Colon (tissue), 2 donors: ENCODE measurements around the gene CRKL.
"Not testable (repeated sequence)": the region's sequence is repeated elsewhere in the genome, so short reads cannot be mapped to it uniquely, and the experiment has no call there.

Experiments used
- FAIRE-seq: peaks from 2 replicates; lab custom pipeline; 2012; peaks lifted over from hg19 to GRCh38; lab: Jason Lieb, UNC
- donor health status: control.
- donor health status: control.

CRKL gene

DNA sequence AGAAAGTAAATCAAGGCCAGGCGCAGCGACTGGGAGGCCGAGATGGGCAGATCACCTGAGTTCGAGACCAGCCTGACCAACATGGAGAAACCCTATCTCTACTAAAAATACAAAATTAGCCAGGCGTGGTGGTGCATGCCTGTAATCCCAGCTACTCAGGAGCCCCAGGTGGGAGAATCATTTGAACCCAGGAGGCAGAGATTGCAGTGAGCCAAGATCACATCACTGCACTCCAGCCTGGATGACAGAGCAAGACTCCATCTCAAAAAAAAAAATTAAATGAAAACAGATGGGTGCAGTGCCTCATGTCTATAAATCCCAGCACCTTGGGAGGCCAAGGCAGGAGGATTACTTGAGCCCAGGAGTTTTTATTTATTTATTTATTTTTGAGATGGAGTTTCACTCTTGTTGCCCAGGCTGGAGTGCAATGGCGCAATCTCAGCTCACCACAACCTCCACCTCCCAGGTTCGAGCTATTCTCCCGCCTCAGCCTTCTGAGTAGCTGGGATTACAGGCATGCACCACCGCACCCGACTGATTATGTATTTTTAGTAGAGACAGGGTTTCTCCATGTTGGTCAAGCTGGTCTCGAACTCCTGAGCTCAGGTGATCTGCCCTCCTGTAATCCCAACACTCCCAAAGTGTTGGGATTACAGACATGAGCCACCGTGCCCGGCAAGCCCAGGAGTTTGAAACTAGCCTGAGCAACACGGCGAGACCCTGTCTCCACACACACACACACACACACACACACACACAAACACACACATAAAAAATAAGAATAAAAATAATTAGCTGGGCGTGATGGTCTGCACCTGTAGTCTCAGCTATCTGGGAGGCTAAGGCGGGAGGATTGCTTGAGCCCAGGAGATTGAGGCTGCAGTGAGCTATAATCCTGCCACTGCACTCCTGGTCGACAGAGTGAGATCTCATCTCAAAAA is 15.8 kb upstream of the CRKL start:
- not testable (repeated sequence) for FAIRE-seq

DNA sequence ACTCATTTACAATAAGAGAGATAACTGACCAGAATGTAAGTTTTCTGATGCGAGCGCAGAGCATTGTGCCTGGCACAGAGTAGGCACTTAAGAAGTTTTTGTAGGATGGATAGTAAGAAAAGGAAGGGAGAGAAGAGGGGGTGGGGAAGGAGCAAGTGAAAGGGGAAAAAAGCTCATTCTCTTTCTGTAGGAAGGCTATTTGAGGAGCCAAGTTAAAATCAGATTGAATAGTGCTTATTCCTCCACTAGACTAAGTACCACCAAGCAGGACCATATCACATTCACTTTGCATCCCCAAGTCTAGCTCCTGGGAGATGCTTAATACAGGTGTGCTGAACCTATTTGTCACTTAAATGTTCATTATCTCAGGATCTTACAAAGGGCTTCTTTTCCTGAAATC is 14.1 kb upstream of the CRKL start:
- FAIRE-seq, result no peak

DNA sequence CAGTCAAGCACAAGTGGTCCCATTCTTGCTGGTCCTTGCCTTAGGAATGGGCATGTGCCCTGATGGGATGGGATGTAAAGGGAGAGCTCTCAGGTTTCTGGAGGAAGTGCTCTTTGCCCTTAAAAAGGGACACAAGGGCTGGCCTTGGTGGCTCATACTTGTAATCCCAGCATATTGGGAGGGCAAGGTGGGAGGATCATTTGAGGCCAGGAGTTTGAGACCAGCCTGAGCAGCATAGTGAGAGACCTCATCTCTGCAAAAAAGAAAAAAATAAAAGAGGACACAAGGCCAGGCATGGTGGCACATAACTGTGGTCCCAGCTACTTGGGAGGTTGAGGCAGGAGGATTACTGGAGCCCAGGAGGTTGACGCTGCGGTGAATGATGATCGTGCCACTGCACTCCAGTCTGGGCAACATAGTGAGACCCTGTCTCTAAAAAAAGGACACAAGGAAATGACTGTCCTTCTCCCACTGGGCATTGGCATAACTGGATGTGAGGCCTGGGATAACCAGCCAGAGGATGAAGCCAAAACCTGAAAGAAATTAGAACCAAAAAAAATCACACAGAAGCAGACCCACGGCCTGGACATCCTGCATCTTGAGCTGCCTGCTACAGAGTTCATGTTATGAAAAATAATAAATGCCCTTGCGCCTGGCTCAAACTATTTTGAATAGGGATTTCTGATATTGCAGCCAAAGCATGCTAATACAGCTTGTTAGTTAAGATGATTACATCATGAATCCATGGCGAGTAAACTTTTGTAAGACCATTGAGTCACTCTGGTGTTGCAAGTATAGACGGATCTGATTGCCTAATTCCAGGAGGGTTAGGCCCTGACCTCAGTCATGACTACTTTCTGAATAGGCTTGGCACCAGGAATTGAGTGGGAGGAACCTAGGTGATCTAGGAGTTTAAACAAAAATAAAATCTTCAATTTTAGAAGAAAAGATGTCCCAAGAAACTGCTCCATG is 12.9 kb upstream of the CRKL start:
- FAIRE-seq, result no peak

DNA sequence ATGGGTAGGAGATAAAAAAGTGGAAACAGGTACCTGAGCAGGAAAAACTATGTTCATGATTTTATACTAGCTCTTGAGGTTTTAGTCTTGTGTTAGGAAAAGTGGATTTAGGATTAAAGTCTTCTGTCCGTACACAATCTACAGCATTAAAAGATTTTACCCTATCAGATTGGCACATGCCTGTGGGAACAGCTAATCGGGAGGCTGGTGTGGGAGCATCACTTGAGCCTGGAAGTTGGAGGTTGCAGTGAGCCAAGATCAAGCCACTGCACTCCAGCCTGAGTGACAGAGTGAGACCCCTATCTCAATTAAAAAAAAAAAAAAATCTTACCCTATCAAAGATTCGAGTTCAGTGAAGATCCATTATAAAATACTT is 12.2 kb upstream of the CRKL start:
- FAIRE-seq, result no peak

DNA sequence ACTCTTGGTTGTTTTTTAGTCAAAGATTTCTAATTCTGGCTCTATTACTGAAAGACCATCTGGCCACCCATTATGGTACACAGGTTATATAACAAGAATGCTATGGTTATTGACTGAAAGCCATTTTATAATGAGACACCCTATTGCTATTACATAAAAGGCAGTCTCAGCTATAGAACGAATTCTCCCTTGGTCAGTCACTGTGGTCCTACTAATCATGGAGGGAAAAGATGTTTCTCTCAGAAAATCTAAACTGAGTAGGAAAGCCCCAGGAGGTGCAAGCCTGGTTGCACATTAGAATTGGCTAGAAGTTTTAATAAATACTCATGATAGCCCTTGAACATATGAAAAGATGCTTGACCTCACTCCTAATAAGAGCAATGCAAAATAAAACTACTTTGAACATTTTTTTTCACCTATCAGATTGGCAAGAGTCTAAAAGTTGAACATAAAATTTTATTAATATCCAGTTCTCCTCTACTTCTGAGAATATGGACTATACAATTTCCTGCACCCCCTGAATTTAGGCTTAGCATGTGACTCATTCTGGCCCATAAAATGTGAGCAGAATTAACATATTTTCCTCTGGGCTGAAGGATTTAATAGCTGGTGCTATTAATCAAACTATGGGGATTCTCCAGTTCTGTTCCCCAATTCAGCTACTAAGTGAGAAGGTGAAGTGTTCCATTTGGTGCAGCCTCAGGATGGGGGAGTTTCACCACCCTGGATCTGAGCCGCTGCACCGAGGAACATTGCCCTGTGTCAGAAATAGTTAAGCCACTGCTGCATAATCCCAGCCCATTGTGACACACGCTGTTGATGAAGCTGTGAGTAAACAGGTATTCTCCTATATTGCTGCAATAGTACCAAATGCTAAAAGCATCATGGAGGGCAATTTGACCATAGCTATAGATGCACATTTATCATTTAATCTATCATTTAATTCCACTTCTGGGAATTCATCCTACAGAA is 11.5 kb upstream of the CRKL start:
- FAIRE-seq, result no peak

DNA sequence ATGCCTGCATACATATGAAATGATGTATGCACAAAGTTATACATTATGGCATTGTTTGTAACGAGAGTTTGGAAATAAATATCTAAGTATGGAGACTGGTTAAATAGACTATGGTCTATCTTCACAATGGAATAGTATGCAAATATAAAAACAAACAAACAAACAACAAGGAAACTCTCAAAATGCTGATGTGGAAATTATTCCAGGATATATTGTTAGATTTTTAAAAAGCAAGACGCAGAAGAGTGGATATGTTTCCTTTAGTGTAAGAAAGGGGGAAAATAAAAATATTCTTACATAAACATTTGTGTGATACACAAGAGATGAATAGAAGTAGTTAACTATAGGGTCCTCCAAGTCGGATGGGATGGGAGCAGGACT is 10.8 kb upstream of the CRKL start:
- no peak for FAIRE-seq

DNA sequence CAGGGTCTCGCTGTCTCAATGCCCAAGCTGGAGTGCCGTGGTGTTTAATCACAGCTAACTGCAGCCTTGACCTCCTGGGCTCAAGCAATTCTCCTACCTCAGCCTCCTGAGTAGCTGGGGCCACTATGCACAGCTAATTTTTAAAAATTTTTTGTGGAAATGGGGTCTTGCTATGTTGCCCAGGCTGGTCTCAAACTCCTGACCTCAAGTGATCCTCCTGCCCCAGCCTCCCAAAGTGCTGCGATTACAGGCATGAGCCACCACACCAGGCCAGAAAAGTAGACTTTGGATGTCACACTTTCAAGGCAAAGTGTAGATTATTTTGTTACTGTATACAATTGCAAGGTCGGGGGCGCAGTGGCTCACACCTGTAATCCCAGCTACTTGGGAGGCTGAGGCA is 8.5 kb upstream of the CRKL start:
- not testable (repeated sequence) for FAIRE-seq

DNA sequence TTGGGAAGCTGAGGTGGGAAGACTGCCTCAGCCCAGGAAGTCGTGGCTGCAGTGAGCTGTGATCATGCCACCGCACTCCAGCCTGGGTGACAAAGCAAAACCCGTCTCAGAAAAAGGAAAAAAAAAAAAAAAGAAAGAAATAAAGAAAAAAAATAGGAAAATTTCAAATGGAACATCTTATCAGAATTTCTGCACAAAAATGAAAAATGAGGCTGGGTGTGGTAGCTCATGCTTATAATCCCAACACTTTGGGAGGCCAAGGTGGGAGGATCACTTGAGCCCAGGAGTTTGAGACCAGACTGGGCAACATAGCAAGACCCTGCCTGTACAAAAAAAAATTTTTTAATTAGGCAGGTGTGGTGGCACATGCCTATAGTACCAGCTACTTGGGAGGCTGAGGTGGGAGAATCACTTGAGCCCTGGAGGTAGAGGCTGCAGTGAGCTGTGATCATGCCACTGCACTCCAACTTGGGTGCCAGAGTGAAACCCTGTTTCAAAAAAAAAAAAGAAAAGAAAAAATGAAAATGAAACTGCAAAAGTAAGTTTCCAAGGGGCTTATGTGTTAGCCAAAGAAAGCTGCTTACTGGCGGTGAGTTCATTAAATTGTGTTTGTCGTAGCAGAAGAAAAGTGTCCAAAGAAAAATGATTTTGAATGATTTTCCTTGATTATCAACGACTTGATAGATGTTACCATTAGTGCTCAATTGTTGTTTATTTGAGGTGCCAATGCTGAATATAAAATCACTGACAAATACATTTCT is 7.5 kb upstream of the CRKL start:
- FAIRE-seq, result no peak

DNA sequence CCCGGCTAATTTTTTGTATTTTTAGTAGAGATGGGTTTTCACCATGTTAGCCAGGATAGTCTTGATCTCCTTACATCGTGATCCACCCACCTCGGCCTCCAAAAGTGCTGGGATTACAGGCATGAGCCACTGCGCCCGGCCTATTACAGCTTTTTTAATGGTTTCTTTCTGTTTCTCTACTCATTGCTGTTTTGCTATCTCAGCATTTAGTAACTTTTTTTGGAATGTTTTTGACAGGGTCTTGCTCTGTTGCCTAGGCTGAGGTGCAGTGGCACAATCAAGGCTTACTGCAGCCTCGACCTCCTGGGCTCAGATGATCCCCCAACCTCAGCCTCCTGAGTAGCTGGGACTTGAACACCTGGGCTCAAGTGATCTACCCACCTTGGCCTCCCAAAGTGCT is 4.7 kb upstream of the CRKL start:
- FAIRE-seq, result no peak

DNA sequence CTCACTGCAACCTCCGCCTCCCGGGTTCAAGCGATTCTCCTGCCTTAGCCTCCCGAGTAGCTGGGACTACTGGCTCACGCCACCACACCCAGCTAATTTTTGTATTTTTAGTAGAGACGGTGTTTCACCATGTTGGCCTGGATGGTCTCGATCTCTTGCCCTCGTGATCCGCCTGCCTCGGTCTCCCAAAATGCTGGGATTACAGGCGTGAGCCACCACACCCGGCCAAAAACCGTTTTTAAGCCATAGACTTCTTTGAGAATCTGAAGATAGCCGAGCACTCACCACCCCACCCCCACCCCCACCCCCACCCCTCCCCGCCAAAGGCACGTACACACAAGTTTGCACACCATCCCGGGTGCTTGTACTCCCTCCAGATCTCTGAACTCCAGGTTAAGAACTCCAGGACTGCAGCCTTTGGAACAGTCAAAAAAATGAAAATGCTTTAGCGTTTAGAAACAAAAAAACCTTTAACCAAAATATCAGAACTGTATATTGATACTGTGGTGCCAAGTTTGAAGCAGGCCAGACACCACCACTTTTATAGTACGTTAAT is 1.5 kb downstream of the CRKL start:
- no peak for FAIRE-seq

DNA sequence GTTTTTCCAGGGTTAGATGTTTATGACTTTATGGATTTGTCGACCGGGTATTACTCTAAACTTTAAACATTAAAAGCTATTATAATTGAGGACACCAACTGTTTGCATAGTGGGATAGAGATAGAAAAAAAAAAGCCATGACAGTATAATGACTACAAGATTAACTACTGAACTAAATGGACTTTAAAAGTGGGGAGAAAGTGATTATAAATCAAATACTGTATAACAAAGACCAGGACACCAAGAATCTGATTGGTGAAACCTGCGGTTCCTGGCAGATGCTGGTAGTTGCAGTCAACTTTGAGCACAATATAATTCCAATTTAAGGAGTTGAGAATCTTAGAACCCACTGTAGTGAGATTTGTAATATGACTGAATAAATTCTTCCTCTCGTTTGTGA is 2.5 kb downstream of the CRKL start:
- FAIRE-seq, result no peak

DNA sequence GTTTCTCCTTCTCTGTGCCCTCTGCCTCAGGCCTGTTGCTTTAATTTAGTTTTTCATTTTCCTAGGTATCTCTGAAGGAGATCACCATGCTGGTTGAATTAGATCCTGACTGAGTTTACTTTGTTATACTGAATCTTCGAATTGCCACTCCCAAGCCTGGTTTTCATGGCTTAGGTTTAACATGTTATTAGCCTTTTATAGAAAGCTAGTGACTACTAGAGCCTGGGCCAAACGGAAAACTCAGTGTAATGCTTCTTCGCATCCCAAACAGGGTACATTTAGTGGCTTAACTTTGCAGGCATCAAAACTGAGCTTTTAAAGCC is 3.6 kb downstream of the CRKL start:
- FAIRE-seq, result no peak

DNA sequence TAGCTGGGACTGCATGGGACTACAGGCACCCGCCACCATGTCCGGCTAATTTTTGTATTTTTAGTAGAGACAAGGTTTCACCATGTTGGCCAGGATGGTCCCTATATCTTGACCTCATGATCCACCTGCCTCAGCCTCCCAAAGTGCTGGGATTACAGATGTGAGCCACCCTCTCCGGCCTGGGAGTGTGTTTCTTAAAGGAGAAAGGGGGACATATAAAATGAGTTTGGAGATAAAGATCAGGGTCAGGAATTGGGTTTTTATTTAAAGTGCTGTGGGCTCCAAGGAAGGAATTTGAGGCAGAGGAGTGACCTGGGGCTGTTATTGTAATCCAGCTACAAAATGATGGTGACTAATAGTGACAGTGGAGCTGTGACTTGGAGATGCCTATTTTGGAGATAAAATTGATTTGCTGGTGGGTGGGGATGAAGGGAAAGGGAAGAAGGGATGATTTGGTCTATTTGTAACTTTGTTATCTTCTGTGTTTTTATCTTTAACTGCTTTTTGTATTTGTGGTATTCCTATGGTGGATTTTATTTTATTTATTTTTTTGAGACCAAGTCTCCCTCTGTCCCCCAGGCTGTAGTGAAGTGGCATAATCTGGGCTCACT is 5.0 kb downstream of the CRKL start:
- no peak for FAIRE-seq

DNA sequence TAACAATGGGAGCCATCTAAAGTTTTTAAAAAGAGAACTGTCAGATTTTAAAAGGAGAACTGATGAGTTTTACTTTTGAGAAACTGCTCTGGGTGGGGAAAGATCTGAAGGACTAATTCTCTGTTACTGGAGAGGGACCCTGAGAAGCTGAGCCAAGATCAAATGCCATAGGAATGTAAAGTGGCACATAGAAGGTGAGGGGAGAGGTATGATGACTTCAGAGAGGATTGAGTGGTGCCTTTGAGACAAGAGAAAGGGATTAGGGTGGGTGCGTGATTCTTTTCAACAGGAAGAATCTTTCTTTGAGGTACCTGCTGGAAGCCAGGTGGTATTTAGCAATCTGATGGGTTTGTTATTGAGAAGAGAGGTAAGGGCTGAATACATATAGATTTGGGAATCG is 9.0 kb downstream of the CRKL start:
- FAIRE-seq, result no peak

DNA sequence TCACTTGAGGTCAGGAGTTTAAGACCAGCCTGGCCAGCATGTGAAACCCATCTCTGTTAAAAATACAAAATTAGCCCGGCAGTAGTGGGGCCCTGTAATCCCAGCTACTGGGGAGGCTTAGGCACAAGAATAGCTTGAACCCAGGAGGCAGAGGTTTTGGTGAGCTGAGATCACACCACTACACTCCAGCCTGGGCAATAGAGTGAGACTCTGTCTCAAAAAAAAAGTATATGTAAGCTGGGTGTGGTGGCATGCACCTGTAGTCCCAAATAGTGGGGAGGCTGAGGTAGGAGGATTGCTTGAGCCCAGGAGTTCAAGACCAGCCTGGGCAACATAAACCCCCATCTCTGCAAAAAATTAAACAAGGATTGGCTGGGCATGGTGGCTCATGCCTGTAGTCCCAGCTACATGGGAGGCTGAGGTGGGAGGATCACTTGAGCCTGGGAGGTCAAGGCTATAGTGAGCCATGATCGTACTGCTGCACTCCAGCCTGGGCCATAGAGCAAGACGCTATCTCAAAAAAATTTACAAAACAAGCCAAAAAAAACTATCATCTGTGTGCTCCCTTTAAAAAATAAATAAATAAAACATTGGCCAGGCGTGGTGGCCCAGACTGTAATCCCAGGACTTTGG is 10.8 kb downstream of the CRKL start:
- no peak for FAIRE-seq

DNA sequence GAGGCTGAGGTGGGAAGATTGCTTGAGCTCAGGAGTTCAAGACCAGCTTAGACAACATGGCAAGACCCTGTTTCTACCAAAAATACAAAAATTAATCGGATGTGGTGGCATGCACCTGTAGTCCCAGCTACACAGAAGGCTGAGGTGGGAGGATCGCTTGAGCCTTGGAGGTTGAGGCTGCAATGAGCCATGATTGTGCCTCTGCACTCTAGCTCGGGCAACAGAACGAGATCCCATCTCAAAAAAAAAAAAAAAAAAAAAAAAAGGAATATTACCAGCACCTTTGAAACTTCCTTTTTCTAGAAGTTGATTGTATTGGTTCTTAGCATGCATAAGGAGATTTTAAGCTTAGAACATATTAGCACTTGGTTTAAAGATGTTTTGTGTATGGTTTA is 11.4 kb downstream of the CRKL start:
- no peak for FAIRE-seq

DNA sequence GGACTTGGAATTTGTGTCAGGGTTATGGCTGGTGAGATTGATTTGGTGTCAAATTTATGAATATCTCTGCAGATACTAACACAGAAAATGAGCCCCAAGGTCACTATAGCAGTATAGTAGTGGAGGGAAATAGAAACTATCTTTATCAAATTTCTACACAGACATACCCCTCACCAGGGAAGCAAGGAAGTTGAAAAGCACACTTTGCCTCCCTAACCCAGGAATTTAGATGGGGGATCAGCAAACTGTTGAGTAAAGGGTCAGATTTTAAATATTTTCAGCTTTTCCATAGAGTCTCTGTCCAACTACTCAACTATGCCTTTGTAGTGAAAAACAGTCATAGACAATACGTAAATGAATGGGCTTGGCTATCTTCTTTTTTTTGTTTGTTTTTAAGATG is 12.8 kb downstream of the CRKL start:
- no peak for FAIRE-seq

DNA sequence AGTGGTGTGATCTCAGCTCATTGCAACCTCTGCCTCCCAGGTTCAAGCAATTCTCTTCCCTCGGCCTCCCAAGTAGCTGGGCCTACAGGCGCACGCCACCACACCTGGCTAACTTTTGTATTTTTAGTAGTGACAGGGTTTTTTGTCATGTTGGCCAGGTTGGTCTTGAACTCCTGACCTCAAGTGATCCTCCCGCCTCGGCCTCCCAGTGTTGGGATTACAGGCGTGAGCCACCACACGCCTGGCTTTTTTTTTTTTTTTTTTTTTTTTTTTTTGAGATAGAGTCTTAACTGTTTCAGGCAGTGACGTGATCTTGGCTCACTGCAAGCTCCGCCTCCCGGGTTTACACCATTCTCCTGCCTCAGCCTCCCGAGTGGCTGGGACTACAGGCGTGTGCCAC is 13.2 kb downstream of the CRKL start:
- not testable (repeated sequence) for FAIRE-seq

DNA sequence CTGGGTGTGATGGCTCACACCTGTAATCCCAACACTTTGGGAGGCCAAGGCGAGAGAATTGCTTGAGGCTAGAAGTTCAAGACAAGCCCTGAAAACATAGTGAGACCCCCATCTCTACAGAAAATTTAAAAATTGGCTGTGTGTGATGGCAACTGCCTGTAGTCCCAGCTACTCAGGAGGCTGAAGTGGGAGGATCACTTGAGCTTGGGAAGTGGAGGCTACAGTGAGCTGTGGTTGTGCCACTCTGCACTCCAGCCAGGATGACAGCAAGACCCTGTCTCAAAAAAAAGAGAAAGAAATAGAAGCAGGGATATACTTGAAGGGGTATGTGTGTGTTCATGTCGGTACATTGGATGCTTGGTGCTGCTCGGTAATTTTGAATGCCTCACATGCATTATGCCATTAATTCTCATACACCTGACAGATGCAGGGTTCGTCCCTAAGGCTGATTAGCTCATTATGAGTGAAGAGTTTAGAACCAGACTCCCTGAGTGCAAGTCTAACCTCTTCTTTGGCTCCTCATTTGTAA is 14.0 kb downstream of the CRKL start:
- no peak for FAIRE-seq

DNA sequence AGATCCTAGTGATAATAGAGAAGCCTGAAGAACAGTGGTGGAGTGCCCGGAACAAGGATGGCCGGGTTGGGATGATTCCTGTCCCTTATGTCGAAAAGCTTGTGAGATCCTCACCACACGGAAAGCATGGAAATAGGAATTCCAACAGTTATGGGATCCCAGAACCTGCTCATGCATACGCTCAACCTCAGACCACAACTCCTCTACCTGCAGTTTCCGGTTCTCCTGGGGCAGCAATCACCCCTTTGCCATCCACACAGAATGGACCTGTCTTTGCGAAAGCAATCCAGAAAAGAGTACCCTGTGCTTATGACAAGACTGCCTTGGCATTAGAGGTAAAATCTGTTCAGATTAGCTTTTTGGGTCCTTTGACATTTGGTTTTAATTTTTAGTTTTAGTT is 16.7 kb downstream of the CRKL start:
- no peak for FAIRE-seq
